Left ventricle myocardium inferior (tissue), 1 donor: ENCODE data around the gene HSP90B1. TPM values are rescaled to one million over a fixed set of nuclear protein-coding genes. Genes with fewer than 3 reads are reported as not detected.
A peak's percentile ranks its signal among the peaks of the same experiment; 100 is the strongest.

Experiments
- DNase-seq: peaks from one replicate; pipeline ENCODE4 v3.0.0-alpha.2; 2020
- H3K27ac ChIP-seq: fragments of 200-600 bp; replicated peaks from 2 replicates; pipeline ENCODE4 v1.8.0; 2021
- H3K27me3 ChIP-seq: fragments of 200-600 bp; 2 replicates; pipeline ENCODE4 v1.8.0; 2021; ENCODE audit warnings: low read depth
- H3K36me3 ChIP-seq: fragments of 200-600 bp; 2 replicates; pipeline ENCODE4 v1.8.0; 2021
- H3K4me1 ChIP-seq: fragments of 200-600 bp; 2 replicates; pipeline ENCODE4 v1.8.0; 2021
- H3K4me3 ChIP-seq: fragments of 200-600 bp; 2 replicates; pipeline ENCODE4 v1.8.0; 2021; ENCODE audit warnings: mild to moderate bottlenecking, moderate library complexity
- H3K9me3 ChIP-seq: fragments of 200-600 bp; replicated peaks from 2 replicates; pipeline ENCODE4 v1.8.0; 2021
- intact Hi-C: fragments of 100-400 bp; cut with micrococcal nuclease; formaldehyde crosslinking; loops from one replicate; pipeline ENCODE4 v1.11.0; 2022
- total RNA-seq: library from RNA; stranded (reverse); fragmentation: NEBNext Ultra II Directional; extraction: Animal tissue kit (Norgen Biotek cat#: 25700); gene quantifications from one replicate; pipeline ENCODE4 v1.2.1, GENCODE V29; 2021
- TF ChIP-seq, protein P1 (sequence below): fragments of 200-600 bp; IDR thresholded peaks from 2 replicates; pipeline ENCODE4 v1.8.0; 2021; ENCODE audit warnings: antibody characterized with exemption, mild to moderate bottlenecking, borderline replicate concordance
- donor health status: DM: no; HTN: yes; CAD: no; lungs with severe emphysema.

The HSP90B1 gene
- total RNA-seq, 1 donor from 2014 or later: 348 TPM

DNA sequence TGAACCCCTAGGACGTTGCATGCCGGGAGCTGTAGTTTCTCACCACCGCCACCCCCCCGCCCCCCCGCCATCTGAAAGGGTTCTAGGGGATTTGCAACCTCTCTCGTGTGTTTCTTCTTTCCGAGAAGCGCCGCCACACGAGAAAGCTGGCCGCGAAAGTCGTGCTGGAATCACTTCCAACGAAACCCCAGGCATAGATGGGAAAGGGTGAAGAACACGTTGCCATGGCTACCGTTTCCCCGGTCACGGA lies 501 bp upstream of the HSP90B1 start:
- intact Hi-C loops: no loop called here
- H3K36me3 ChIP-seq: peaks cover 32% of the 10 kb centered on the region
- H3K9me3 ChIP-seq: no peaks in the 10 kb centered on the region
- H3K27ac ChIP-seq: peak overlapping the region; percentile 94
- H3K27me3 ChIP-seq: no peaks in the 10 kb centered on the region
- no peak for DNase-seq
- H3K4me1 ChIP-seq: peaks cover 65% of the 10 kb centered on the region
- peak overlapping the region; percentile 86 for H3K4me3 ChIP-seq
- TF ChIP-seq, protein P1, sequence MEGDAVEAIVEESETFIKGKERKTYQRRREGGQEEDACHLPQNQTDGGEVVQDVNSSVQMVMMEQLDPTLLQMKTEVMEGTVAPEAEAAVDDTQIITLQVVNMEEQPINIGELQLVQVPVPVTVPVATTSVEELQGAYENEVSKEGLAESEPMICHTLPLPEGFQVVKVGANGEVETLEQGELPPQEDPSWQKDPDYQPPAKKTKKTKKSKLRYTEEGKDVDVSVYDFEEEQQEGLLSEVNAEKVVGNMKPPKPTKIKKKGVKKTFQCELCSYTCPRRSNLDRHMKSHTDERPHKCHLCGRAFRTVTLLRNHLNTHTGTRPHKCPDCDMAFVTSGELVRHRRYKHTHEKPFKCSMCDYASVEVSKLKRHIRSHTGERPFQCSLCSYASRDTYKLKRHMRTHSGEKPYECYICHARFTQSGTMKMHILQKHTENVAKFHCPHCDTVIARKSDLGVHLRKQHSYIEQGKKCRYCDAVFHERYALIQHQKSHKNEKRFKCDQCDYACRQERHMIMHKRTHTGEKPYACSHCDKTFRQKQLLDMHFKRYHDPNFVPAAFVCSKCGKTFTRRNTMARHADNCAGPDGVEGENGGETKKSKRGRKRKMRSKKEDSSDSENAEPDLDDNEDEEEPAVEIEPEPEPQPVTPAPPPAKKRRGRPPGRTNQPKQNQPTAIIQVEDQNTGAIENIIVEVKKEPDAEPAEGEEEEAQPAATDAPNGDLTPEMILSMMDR: no peak

DNA sequence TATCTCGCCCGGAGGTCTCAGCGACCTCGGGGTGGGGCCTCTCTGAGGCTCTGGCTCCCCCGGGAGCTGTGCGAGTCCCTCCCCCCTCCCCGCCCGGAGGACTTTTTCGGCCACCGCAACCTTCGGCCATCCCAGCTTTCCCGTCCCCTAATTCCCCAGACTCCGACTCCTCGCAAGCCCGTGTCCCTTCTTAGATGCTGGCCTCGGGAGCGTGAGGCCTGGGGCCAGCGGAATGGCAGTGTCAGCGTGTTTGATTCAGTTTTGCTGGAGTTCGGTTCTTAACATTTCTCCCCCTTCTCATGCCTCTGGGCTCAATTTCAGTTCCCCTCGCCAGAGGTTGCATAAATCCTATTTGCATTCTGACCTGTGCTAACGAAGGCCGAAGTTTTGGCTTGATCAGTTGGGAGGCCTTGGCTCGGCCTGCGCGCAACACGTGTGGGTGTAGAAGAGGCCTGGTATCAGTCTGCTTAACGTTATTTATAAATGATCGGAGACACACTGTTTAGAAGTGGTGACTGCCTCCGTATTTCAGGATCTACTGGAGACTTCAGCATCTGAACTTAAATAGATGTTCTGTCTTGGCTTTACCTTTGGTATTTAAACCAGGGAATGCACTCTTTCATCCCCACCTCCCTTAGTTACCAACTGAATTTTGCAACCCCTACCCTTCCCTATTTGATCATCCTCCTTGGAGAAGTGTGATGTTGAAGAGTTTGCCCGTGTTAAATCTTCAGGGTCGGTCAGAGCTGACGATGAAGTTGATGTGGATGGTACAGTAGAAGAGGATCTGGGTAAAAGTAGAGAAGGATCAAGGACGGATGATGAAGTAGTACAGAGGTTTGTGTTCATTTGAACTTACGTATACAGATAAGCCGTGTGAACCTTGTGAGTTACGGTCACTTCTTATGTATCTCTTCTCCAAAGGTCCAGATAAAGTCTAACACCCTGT lies 851 bp downstream of the HSP90B1 start:
- H3K4me1 ChIP-seq: peaks cover 78% of the 10 kb centered on the region
- H3K36me3 ChIP-seq: peaks cover 46% of the 10 kb centered on the region
- DNase-seq: peak; percentile 34
- TF ChIP-seq, protein P1: no peak
- no peaks in the 10 kb centered on the region for H3K27me3 ChIP-seq
- H3K27ac ChIP-seq: peak overlapping the region; percentile 93
- H3K4me3 ChIP-seq: peak overlapping the region; percentile 86
- no peaks in the 10 kb centered on the region for H3K9me3 ChIP-seq
- intact Hi-C loops: no loop called here

DNA sequence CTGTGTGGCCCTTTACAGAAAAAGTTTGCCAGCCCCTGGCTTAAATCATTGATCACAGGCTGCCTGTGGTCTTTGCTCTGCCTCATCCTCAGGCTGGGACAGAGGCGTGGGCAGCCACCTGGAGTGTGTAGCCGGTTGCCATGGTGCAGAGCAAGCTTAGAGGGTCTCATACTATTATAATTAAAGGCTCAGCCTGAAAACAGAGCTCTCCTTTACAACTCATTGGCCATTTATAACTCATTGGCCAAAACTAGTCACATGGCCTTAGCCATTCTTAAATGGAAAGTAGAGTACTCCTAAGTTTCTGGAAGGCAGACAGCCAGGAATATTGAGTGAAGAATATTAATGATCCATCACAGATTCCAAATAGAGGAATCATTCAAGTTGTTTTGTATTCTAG lies 3.0 kb downstream of the HSP90B1 start:
- intact Hi-C loops: no loop called here
- H3K9me3 ChIP-seq: no peaks in the 10 kb centered on the region
- peak overlapping the region; percentile 86 for H3K4me3 ChIP-seq
- peaks cover 68% of the 10 kb centered on the region for H3K36me3 ChIP-seq
- H3K4me1 ChIP-seq: peaks cover 78% of the 10 kb centered on the region
- H3K27me3 ChIP-seq: no peaks in the 10 kb centered on the region
- DNase-seq: no peak
- TF ChIP-seq, protein P1: no peak
- peak overlapping the region; percentile 7 for H3K27ac ChIP-seq

DNA sequence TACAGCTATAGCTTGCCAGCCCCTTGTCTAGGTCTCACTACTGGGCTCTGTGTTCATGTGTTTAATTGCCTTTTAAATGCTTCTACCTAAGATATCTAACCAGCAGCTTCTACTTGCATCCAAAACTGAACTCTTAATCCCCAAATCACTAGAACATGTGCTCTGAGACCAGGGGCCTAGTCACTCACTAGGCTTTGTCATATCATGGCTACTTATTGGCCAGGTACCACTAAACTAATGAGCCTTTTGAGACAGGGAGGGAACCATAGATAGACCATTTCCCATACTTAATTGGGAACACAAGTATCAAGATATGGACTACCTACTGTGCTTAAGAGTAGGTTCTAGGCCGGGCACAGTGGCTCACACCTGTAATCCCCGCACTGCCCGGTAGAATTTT lies 6.5 kb downstream of the HSP90B1 start:
- TF ChIP-seq, protein P1: no peak
- intact Hi-C loops: loop anchor here (5.0 kb wide), 1 partner anchor 156 kb away; no protein-coding TSS in a partner anchor
- peaks cover 98% of the 10 kb centered on the region for H3K36me3 ChIP-seq
- H3K9me3 ChIP-seq: no peaks in the 10 kb centered on the region
- H3K4me3 ChIP-seq: no peak overlapping the region
- H3K4me1 ChIP-seq: peaks cover 54% of the 10 kb centered on the region
- H3K27me3 ChIP-seq: no peaks in the 10 kb centered on the region
- H3K27ac ChIP-seq: no peak overlapping the region
- DNase-seq: no peak

DNA sequence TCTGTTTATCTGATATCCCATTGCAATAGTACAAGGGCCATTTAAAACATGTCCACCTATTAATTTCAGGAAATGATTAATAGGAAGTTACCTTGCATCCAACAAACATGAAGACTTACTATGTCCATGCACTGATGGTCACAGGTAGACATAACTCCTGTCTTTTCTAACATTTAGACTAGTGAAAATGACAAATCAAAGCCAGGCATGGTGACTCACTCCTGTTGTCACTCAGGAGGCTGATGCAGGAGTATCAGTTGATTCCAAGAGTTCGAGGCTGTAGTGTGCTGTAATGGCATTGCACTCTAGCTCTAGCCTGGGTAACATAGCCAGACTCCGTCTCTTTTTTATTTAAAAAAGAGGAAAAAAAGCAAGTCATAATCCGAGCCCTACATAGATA lies 14.8 kb downstream of the HSP90B1 start:
- TF ChIP-seq, protein P1: no peak
- intact Hi-C loops: loop anchor here (5.0 kb wide), 1 partner anchor 37 kb away; no protein-coding TSS in a partner anchor
- no peaks in the 10 kb centered on the region for H3K27me3 ChIP-seq
- H3K27ac ChIP-seq: no peak overlapping the region
- H3K4me1 ChIP-seq: no peaks in the 10 kb centered on the region
- DNase-seq: no peak
- peaks cover 100% of the 10 kb centered on the region for H3K36me3 ChIP-seq
- H3K9me3 ChIP-seq: no peaks in the 10 kb centered on the region
- no peak overlapping the region for H3K4me3 ChIP-seq
